HL-60 (cell line): ENCODE data around the gene TSPEAR.

Experiments
- CTCF ChIP-seq: IDR thresholded peaks from one replicate; pipeline ENCODE4 v1.5.1; 2011; ENCODE audit warnings: low read length, control low read depth, inconsistent platforms; ENCODE audit not compliant: insufficient read depth
- GABPA ChIP-seq: IDR thresholded peaks from 2 replicates; pipeline ENCODE4 v1.6.1; 2012; ENCODE audit warnings: low read depth
- POLR2AphosphoS5 ChIP-seq: IDR thresholded peaks from 2 replicates; pipeline ENCODE4 v1.6.1; 2012; ENCODE audit warnings: low read depth
- REST ChIP-seq: IDR thresholded peaks from 2 replicates; pipeline ENCODE4 v1.6.1; 2012; ENCODE audit warnings: low read depth; ENCODE audit not compliant: insufficient replicate concordance
- SPI1 ChIP-seq: IDR thresholded peaks from 2 replicates; pipeline ENCODE4 v1.6.1; 2012; ENCODE audit warnings: low read depth, mild to moderate bottlenecking, borderline replicate concordance

GRCh38 chr21:44461464-44462001 is 249.8 kb downstream of the TSPEAR start:
- TF ChIP-seq CTCF = no peak
- no peak for TF ChIP-seq POLR2AphosphoS5
- TF ChIP-seq SPI1 = no peak
- TF ChIP-seq REST = no peak
- no peak for TF ChIP-seq GABPA
